ENCODE measurements around the gene NELL2. TPM values are rescaled to one million over a fixed set of nuclear protein-coding genes. Genes with fewer than 3 reads are reported as not detected.

Gene NELL2
- total RNA-seq, 5 donors from 2014 or later (not counting 1 experiment from before 2014, with no cell fraction given), result 154 to 212 (median 169) TPM

DNA sequence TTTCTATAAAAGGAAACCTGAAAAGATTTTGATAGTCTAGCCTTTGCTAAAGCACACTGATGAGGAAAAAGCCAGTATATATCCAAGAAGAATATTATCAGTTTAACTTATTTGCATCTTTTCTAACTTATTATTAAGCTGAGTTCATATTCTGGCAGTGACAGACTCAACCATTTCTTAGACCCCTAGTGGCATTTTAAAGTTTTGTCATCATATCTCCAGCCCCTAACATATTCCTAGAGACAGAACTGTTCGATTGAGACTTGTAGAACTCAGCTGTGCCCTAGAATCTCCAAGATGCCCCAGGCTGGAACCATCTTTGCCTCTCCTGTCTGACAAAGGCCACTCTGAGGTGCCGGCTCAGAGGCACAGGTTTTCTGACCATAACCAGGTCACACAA lies 365.6 kb downstream of the NELL2 start:
- peaks cover 30% of the 10 kb centered on the region for H3K36me3 Mint-ChIP-seq
- no peak overlapping the region for H3K27ac Mint-ChIP-seq
- CTCF ChIA-PET, result interaction anchor here in 1 of 2 donors (0.6 kb wide), 1 partner anchor 27 kb away, joined by 3 read pairs; no protein-coding TSS in a partner anchor
- Histone ChIP-seq H3K27me3 (replicated peaks in 1 of 2; ENCODE audit: control insufficient read depth in 2 of 2, extremely low read depth in 1 of 2, insufficient read depth in 2 of 2, low read length in 1 of 2) (no peaks in the 10 kb centered on the region), H3K36me3 (ENCODE audit: control insufficient read depth in 2 of 2, extremely low read depth in 1 of 2, insufficient read depth in 1 of 2, low read length in 1 of 2) (no peaks in the 10 kb centered on the region), H3K4me1 (ENCODE audit: control insufficient read depth in 1 of 2, extremely low read depth in 1 of 2, insufficient read depth in 2 of 2, low read length in 2 of 2) (no peaks in the 10 kb centered on the region), H3K27ac (ENCODE audit: low read length) (no peak overlapping the region), H3K9me3 (no peaks in the 10 kb centered on the region), H3K4me3 (ENCODE audit: control insufficient read depth in 1 of 2, extremely low read depth in 1 of 2, low read length in 1 of 2) (no peak overlapping the region)
- no peak overlapping the region for H3K4me3 Mint-ChIP-seq
- WGBS (ENCODE audit: insufficient coverage), result 88% methylated on average over 1 of the region's 2 CpGs
- no peak for DNase-seq
- ATAC-seq (replicated peaks in 1 of 4), result no peak
- H3K9me3 Mint-ChIP-seq, result no peaks in the 10 kb centered on the region
- POLR2A ChIA-PET, result no interaction called here
- H3K4me1 Mint-ChIP-seq, result no peaks in the 10 kb centered on the region
- no peaks in the 10 kb centered on the region for H3K27me3 Mint-ChIP-seq

DNA sequence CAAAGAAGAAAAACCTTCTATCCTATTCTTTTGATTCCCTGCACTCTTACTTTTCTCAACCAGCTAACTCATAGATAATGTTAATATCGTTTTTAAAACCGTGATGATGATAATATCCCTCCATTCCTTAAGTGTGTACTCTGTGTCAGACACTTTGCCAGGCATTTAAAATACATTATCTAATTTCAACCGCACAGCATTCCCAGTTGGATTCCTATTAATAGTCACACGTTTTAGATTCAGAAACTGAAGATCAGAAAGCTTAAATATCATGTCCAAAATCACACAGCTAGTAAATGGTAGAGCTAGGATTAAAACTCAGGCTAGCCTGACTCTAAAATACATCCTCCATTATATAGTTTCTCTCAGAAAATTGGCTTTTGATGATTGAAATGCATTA lies 366.0 kb downstream of the NELL2 start:
- no peak overlapping the region for H3K27ac ChIP-seq (ENCODE audit: low read length)
- no peak overlapping the region for H3K27ac Mint-ChIP-seq
- DNase-seq, result no peak
- peaks cover 30% of the 10 kb centered on the region for H3K36me3 Mint-ChIP-seq
- H3K4me3 ChIP-seq (ENCODE audit: control insufficient read depth in 1 of 2, extremely low read depth in 1 of 2, low read length in 1 of 2), result no peak overlapping the region
- 40% methylated on average over 1 of the region's 4 CpGs for WGBS (ENCODE audit: insufficient coverage)
- ChIA-PET POLR2A (no interaction called here), CTCF (interaction anchor here in 1 of 2 donors (0.6 kb wide), 1 partner anchor 27 kb away, joined by 3 read pairs; no protein-coding TSS in a partner anchor)
- no peaks in the 10 kb centered on the region for H3K9me3 ChIP-seq
- no peaks in the 10 kb centered on the region for H3K27me3 Mint-ChIP-seq
- H3K4me3 Mint-ChIP-seq, result no peak overlapping the region
- no peaks in the 10 kb centered on the region for H3K4me1 Mint-ChIP-seq
- H3K4me1 ChIP-seq (ENCODE audit: control insufficient read depth in 1 of 2, extremely low read depth in 1 of 2, insufficient read depth in 2 of 2, low read length in 2 of 2), result no peaks in the 10 kb centered on the region
- no peak for ATAC-seq (replicated peaks in 1 of 4)
- H3K36me3 ChIP-seq (ENCODE audit: control insufficient read depth in 2 of 2, extremely low read depth in 1 of 2, insufficient read depth in 1 of 2, low read length in 1 of 2), result no peaks in the 10 kb centered on the region
- no peaks in the 10 kb centered on the region for H3K27me3 ChIP-seq (replicated peaks in 1 of 2; ENCODE audit: control insufficient read depth in 2 of 2, extremely low read depth in 1 of 2, insufficient read depth in 2 of 2, low read length in 1 of 2)
- no peaks in the 10 kb centered on the region for H3K9me3 Mint-ChIP-seq

DNA sequence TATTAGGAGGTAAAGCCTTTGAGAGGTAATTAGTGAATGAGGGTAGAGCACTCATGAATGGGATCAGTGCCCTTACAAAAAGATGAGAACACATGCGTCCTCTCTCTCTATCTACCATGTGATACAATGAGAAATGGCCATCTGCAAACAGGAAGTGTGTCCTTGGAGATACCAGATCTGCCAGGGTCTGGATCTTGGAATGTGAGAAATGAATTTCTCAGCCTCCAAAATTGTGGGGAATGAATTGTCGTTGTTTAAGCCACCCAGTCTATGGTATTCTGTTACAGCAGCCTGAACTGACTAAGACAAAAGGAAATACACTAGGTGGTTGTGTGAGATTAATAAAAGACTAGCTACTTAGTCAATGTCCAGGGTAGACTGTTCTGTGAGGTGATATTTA lies 366.6 kb downstream of the NELL2 start:
- peaks cover 30% of the 10 kb centered on the region for H3K36me3 Mint-ChIP-seq
- no peak for ATAC-seq (replicated peaks in 1 of 4)
- H3K27me3 Mint-ChIP-seq, result no peaks in the 10 kb centered on the region
- no peak overlapping the region for H3K27ac ChIP-seq (ENCODE audit: low read length)
- 57% methylated on average over 1 of the region's 2 CpGs for WGBS (ENCODE audit: insufficient coverage)
- no peaks in the 10 kb centered on the region for H3K9me3 ChIP-seq
- H3K4me1 Mint-ChIP-seq, result no peaks in the 10 kb centered on the region
- no peaks in the 10 kb centered on the region for H3K36me3 ChIP-seq (ENCODE audit: control insufficient read depth in 2 of 2, extremely low read depth in 1 of 2, insufficient read depth in 1 of 2, low read length in 1 of 2)
- no peak overlapping the region for H3K4me3 ChIP-seq (ENCODE audit: control insufficient read depth in 1 of 2, extremely low read depth in 1 of 2, low read length in 1 of 2)
- H3K27me3 ChIP-seq (replicated peaks in 1 of 2; ENCODE audit: control insufficient read depth in 2 of 2, extremely low read depth in 1 of 2, insufficient read depth in 2 of 2, low read length in 1 of 2), result no peaks in the 10 kb centered on the region
- no peak overlapping the region for H3K4me3 Mint-ChIP-seq
- POLR2A ChIA-PET, result no interaction called here
- CTCF ChIA-PET, result no interaction called here
- H3K27ac Mint-ChIP-seq, result no peak overlapping the region
- no peaks in the 10 kb centered on the region for H3K9me3 Mint-ChIP-seq
- no peaks in the 10 kb centered on the region for H3K4me1 ChIP-seq (ENCODE audit: control insufficient read depth in 1 of 2, extremely low read depth in 1 of 2, insufficient read depth in 2 of 2, low read length in 2 of 2)
- DNase-seq, result no peak

DNA sequence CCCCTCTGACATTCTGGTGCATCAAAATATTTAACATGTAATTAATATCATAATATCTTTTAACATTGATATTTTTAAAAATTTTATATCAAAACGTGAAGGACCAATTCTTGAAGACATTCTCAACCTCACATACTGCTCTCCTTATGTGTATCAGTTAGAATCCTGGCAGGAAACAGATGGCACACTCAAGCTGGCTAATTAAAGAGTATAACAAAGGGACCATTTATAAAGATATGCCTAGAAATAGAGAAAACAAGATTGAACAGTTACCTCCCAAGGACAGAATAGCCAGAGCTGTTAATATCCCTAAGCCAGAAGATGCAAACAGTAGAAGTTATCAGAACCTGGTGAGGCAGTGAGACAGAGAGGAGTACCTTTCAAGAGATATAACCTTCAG lies 368.7 kb downstream of the NELL2 start:
- Histone ChIP-seq H3K27ac (ENCODE audit: low read length) (no peak overlapping the region), H3K9me3 (no peaks in the 10 kb centered on the region), H3K36me3 (ENCODE audit: control insufficient read depth in 2 of 2, extremely low read depth in 1 of 2, insufficient read depth in 1 of 2, low read length in 1 of 2) (no peaks in the 10 kb centered on the region), H3K4me3 (ENCODE audit: control insufficient read depth in 1 of 2, extremely low read depth in 1 of 2, low read length in 1 of 2) (no peak overlapping the region), H3K4me1 (ENCODE audit: control insufficient read depth in 1 of 2, extremely low read depth in 1 of 2, insufficient read depth in 2 of 2, low read length in 2 of 2) (no peaks in the 10 kb centered on the region), H3K27me3 (replicated peaks in 1 of 2; ENCODE audit: control insufficient read depth in 2 of 2, extremely low read depth in 1 of 2, insufficient read depth in 2 of 2, low read length in 1 of 2) (no peaks in the 10 kb centered on the region)
- CTCF ChIA-PET, result interaction anchor here in 1 of 2 donors (1.0 kb wide), 1 partner anchor 18 kb away, joined by 3 read pairs; no protein-coding TSS in a partner anchor
- Mint-ChIP-seq H3K9me3 (no peaks in the 10 kb centered on the region), H3K36me3 (peaks cover 21% of the 10 kb centered on the region), H3K27ac (no peak overlapping the region), H3K27me3 (no peaks in the 10 kb centered on the region), H3K4me3 (no peak overlapping the region), H3K4me1 (no peaks in the 10 kb centered on the region)
- no peak for DNase-seq
- WGBS (ENCODE audit: insufficient coverage), result no CpG with 5 or more reads among the region's 1 CpG
- ATAC-seq (replicated peaks in 1 of 4), result no peak
- POLR2A ChIA-PET, result no interaction called here

DNA sequence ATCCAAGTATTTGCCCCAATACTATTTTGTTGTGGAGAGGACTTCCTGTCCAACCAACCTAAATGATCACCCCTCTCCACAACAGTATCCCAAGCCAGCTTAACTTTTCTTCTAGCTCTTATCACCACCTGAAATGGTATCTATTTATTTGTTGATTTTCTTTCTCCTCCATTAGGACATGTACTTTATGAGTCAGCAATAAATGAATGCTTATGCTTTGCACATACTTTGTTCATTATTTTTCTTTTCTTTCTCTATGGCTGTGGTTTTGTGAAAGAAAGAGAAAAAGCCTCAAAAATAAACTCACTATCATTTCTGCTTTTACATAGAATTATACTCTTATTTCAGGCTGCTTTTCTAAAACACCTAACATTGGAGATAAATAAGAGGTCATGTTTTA lies 371.3 kb downstream of the NELL2 start:
- H3K36me3 Mint-ChIP-seq, result peaks cover 6% of the 10 kb centered on the region
- CTCF ChIA-PET, result interaction anchor here in 1 of 2 donors (0.7 kb wide), 1 partner anchor 254 kb away, joined by 3 read pairs; no protein-coding TSS in a partner anchor
- H3K4me3 ChIP-seq (ENCODE audit: control insufficient read depth in 1 of 2, extremely low read depth in 1 of 2, low read length in 1 of 2), result no peak overlapping the region

DNA sequence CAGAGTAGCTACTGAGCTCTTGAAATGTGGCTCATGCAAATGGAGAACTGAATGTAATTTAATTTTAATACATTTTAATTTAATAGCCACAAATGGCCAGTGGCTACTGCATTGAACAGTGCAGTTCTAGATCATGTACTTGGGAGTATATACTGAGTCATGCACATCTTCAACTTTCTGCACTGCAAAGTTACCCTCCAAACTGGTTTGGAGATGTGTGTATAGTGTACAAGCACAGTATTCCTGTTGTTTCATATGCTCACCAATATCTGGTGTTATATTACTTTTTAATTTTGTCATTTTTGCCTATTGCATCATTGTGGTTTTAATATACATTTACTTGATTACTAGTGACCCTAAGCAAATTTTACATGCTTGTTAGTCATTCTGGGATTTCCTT lies 372.8 kb downstream of the NELL2 start:
- Mint-ChIP-seq H3K9me3 (peaks cover 0 to 2% (median 0%) of the 10 kb centered on the region in 3 donors), H3K4me3 (no peak overlapping the region), H3K27me3 (no peaks in the 10 kb centered on the region), H3K4me1 (no peaks in the 10 kb centered on the region), H3K36me3 (peaks cover 6% of the 10 kb centered on the region), H3K27ac (no peak overlapping the region)
- ChIA-PET CTCF (no interaction called here), POLR2A (no interaction called here)
- no peak for ATAC-seq (replicated peaks in 1 of 4)
- Histone ChIP-seq H3K36me3 (ENCODE audit: control insufficient read depth in 2 of 2, extremely low read depth in 1 of 2, insufficient read depth in 1 of 2, low read length in 1 of 2) (no peaks in the 10 kb centered on the region), H3K9me3 (no peaks in the 10 kb centered on the region), H3K27ac (ENCODE audit: low read length) (no peak overlapping the region), H3K4me3 (ENCODE audit: control insufficient read depth in 1 of 2, extremely low read depth in 1 of 2, low read length in 1 of 2) (no peak overlapping the region), H3K27me3 (replicated peaks in 1 of 2; ENCODE audit: control insufficient read depth in 2 of 2, extremely low read depth in 1 of 2, insufficient read depth in 2 of 2, low read length in 1 of 2) (no peaks in the 10 kb centered on the region), H3K4me1 (ENCODE audit: control insufficient read depth in 1 of 2, extremely low read depth in 1 of 2, insufficient read depth in 2 of 2, low read length in 2 of 2) (no peaks in the 10 kb centered on the region)
- DNase-seq, result no peak

More for the DNA sequence above, 371.3 kb downstream of the NELL2 start:
- H3K9me3 Mint-ChIP-seq, result peaks cover 0 to 2% (median 0%) of the 10 kb centered on the region in 3 donors
- no peak overlapping the region for H3K4me3 Mint-ChIP-seq
- Histone ChIP-seq H3K4me1 (ENCODE audit: control insufficient read depth in 1 of 2, extremely low read depth in 1 of 2, insufficient read depth in 2 of 2, low read length in 2 of 2) (no peaks in the 10 kb centered on the region), H3K27me3 (replicated peaks in 1 of 2; ENCODE audit: control insufficient read depth in 2 of 2, extremely low read depth in 1 of 2, insufficient read depth in 2 of 2, low read length in 1 of 2) (no peaks in the 10 kb centered on the region), H3K9me3 (no peaks in the 10 kb centered on the region), H3K36me3 (ENCODE audit: control insufficient read depth in 2 of 2, extremely low read depth in 1 of 2, insufficient read depth in 1 of 2, low read length in 1 of 2) (no peaks in the 10 kb centered on the region), H3K27ac (ENCODE audit: low read length) (no peak overlapping the region)
- DNase-seq (no peak), ATAC-seq (replicated peaks in 1 of 4) (no peak)
- H3K4me1 Mint-ChIP-seq, result no peaks in the 10 kb centered on the region
- H3K27me3 Mint-ChIP-seq, result no peaks in the 10 kb centered on the region
- POLR2A ChIA-PET, result interaction anchor here in 1 of 2 donors (0.6 kb wide), 1 partner anchor 261 kb away, joined by 5 read pairs; no protein-coding TSS in a partner anchor
- H3K27ac Mint-ChIP-seq, result peak overlapping the region; percentile 4 to 34

DNA sequence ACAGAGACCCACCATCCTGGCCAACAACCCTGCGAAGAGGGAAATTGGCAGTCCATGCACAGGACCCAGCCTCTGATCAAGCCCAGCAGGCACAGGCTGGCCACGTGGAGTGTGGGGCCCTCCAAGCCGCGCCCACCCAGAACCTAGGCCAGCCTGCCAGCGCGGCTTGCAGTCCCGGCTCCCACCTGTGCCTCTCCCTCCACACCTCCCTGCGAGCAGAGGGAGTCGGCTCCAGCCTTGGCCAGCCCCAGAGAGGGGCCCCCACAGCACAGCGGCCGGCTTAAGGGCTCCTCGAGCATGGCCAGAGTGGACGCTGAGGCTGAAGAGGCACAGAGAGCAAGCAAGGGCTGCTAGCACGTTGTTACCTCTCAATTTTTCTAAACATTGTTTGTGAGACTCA lies 373.4 kb downstream of the NELL2 start:
- peaks cover 3% of the 10 kb centered on the region for H3K36me3 Mint-ChIP-seq
- peaks cover 0 to 2% (median 0%) of the 10 kb centered on the region in 3 donors for H3K9me3 Mint-ChIP-seq
- H3K4me1 Mint-ChIP-seq, result no peaks in the 10 kb centered on the region
- no peaks in the 10 kb centered on the region for H3K36me3 ChIP-seq (ENCODE audit: control insufficient read depth in 2 of 2, extremely low read depth in 1 of 2, insufficient read depth in 1 of 2, low read length in 1 of 2)
- ChIA-PET POLR2A (no interaction called here), CTCF (interaction anchor here in 1 of 2 donors (0.5 kb wide), 1 partner anchor 39 kb away, joined by 3 read pairs; no protein-coding TSS in a partner anchor)
- no peak overlapping the region for H3K27ac ChIP-seq (ENCODE audit: low read length)
- no peaks in the 10 kb centered on the region for H3K9me3 ChIP-seq
- no peak overlapping the region for H3K27ac Mint-ChIP-seq
- no peak overlapping the region for H3K4me3 ChIP-seq (ENCODE audit: control insufficient read depth in 1 of 2, extremely low read depth in 1 of 2, low read length in 1 of 2)
- no peaks in the 10 kb centered on the region for H3K27me3 ChIP-seq (replicated peaks in 1 of 2; ENCODE audit: control insufficient read depth in 2 of 2, extremely low read depth in 1 of 2, insufficient read depth in 2 of 2, low read length in 1 of 2)
- 89% methylated on average over 7 of the region's 14 CpGs for WGBS (ENCODE audit: insufficient coverage)
- H3K4me3 Mint-ChIP-seq, result no peak overlapping the region
- H3K27me3 Mint-ChIP-seq, result no peaks in the 10 kb centered on the region
- DNase-seq (no peak), ATAC-seq (replicated peaks in 1 of 4) (no peak)
- no peaks in the 10 kb centered on the region for H3K4me1 ChIP-seq (ENCODE audit: control insufficient read depth in 1 of 2, extremely low read depth in 1 of 2, insufficient read depth in 2 of 2, low read length in 2 of 2)
